ENCODE measurements around the gene TBC1D3I.

The TBC1D3I gene

GRCh38 chr17:36205637-36206485 is 58.5 kb downstream of the TBC1D3I start:
- TF ChIP-seq CTCF (IDR thresholded peaks at IDR 0.05; ENCODE audit: extremely low read depth, insufficient read depth, missing control alignments), result no peak
- in situ Hi-C loops (cut with MboI; ENCODE audit: low pct_unique_long_range_greater_than_20kb, low sequenced_read_pairs, unreplicated experiment), result no loop called here
- DNase-seq (ENCODE audit: low spot score), result no peak

- TF ChIP-seq CTCF (IDR thresholded peaks at IDR 0.05; ENCODE audit: extremely low read depth, insufficient read depth, missing control alignments), result no peak
- DNase-seq (ENCODE audit: low spot score), result no peak
- in situ Hi-C loops (cut with MboI; ENCODE audit: low pct_unique_long_range_greater_than_20kb, low sequenced_read_pairs, unreplicated experiment), result no loop called here
These were observed 59.5 kb downstream of the TBC1D3I start for GRCh38 chr17:36204724-36205500.
